ENCODE results near the gene PARP14.

DNA sequence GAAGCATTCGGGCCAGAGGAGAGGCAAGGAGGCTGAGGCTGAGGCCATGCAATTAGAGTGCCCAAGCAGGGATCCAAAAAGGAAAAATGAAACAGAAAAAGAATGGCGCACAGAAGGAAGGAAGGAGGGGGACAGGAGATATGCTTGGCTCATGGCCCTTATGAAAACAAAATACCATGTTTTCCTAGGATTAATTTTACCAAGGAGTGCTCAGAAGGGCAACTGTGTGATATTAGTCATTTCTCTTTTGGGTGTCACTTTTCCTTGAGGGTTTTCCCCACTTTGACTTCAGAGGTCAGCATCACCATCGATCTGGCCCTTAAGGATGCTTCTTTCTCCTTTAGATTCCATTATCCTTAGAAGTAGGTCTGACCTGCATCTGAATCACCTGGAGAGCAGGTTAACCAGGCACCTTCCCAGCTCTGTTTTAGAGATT, 1.4 kb downstream of the PARP14 start:
- TF ChIP-seq, protein P1, sequence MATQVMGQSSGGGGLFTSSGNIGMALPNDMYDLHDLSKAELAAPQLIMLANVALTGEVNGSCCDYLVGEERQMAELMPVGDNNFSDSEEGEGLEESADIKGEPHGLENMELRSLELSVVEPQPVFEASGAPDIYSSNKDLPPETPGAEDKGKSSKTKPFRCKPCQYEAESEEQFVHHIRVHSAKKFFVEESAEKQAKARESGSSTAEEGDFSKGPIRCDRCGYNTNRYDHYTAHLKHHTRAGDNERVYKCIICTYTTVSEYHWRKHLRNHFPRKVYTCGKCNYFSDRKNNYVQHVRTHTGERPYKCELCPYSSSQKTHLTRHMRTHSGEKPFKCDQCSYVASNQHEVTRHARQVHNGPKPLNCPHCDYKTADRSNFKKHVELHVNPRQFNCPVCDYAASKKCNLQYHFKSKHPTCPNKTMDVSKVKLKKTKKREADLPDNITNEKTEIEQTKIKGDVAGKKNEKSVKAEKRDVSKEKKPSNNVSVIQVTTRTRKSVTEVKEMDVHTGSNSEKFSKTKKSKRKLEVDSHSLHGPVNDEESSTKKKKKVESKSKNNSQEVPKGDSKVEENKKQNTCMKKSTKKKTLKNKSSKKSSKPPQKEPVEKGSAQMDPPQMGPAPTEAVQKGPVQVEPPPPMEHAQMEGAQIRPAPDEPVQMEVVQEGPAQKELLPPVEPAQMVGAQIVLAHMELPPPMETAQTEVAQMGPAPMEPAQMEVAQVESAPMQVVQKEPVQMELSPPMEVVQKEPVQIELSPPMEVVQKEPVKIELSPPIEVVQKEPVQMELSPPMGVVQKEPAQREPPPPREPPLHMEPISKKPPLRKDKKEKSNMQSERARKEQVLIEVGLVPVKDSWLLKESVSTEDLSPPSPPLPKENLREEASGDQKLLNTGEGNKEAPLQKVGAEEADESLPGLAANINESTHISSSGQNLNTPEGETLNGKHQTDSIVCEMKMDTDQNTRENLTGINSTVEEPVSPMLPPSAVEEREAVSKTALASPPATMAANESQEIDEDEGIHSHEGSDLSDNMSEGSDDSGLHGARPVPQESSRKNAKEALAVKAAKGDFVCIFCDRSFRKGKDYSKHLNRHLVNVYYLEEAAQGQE (IDR thresholded peaks at IDR 0.05; ENCODE audit: insufficient read depth in 1 of 2, low read depth in 2 of 2, low read length in 2 of 2), result no peak
- no peak for TF ChIP-seq POLR2AphosphoS5 (IDR thresholded peaks at IDR 0.05; ENCODE audit: low read depth, low read length)
- no peak for TF ChIP-seq SIN3A (IDR thresholded peaks at IDR 0.05; ENCODE audit: borderline replicate concordance, insufficient read depth, low read length)
- no peak for TF ChIP-seq FOXP2 (optimal IDR thresholded peaks at IDR 0.05; ENCODE audit: borderline replicate concordance, extremely low read depth, extremely low read length, insufficient read depth)
